K562 (cell line): ENCODE results near the gene ATP6V0E2. TPM values are rescaled to one million over a fixed set of nuclear protein-coding genes. Genes with fewer than 3 reads are reported as not detected.

Experiments used
- AFF4 ChIP-seq: sonication (generic); formaldehyde crosslinking; IDR thresholded peaks from 2 replicates; pipeline ENCODE4 v1.8.0; 2023; ENCODE audit warnings: mild to moderate bottlenecking, missing genetic modification reagents
- BRCA1 ChIP-seq, 2 experiments: fragments of 450-650 bp in 1 of 2; sonication (generic) in 1 of 2; formaldehyde crosslinking in 1 of 2; IDR thresholded peaks; 2 replicates each; pipeline versions ENCODE4 v1.5.0 to v1.6.1; 2017 to 2020; ENCODE audit warnings: mild to moderate bottlenecking in 1 of 2, missing genetic modification reagents in 1 of 2
- BRF2 ChIP-seq: IDR thresholded peaks from 3 replicates; pipeline ENCODE4 v1.6.1; 2011; ENCODE audit warnings: borderline replicate concordance, mild to moderate bottlenecking; ENCODE audit not compliant: insufficient read length, insufficient read depth
- DDX20 ChIP-seq: fragments of 450-650 bp; IDR thresholded peaks from 2 replicates; pipeline ENCODE4 v1.6.1; 2016; ENCODE audit warnings: missing genetic modification characterization, low read depth, mild to moderate bottlenecking, missing compliant biosample characterization, moderate library complexity
- HLTF ChIP-seq: fragments of 450-650 bp; IDR thresholded peaks from 2 replicates; pipeline ENCODE4 v1.6.1; 2016
- NFXL1 ChIP-seq: fragments of 450-650 bp; formaldehyde crosslinking; IDR thresholded peaks from 2 replicates; pipeline ENCODE4 v1.4.0; 2021; ENCODE audit warnings: mild to moderate bottlenecking
- STAT5B ChIP-seq: fragments of 250-450 bp; sonication (Bioruptor Pico); IDR thresholded peaks from 2 replicates; pipeline ENCODE4 v1.8.0; 2021; ENCODE audit warnings: mild to moderate bottlenecking, inconsistent platforms
- TCFL5 ChIP-seq: fragments of 250-450 bp; sonication (Bioruptor Pico); conservative IDR thresholded peaks from 2 replicates; pipeline ENCODE4 v1.6.1; 2021; ENCODE audit warnings: mild to moderate bottlenecking, moderate library complexity, matching md5 sums
- XRCC4 ChIP-seq: IDR thresholded peaks from one replicate; pipeline ENCODE4 v1.6.1; 2011; ENCODE audit not compliant: insufficient read depth, insufficient read length; ENCODE audit errors: extremely low read depth
- ZNF318 ChIP-seq, 2 experiments: fragments of 450-650 bp; IDR thresholded peaks; 2 replicates each; pipeline ENCODE4 v1.6.1; 2016; ENCODE audit warnings: mild to moderate bottlenecking in 2 of 2, borderline replicate concordance in 1 of 2, low read depth in 1 of 2, moderate library complexity in 1 of 2
- ZNF561 ChIP-seq: fragments of 450-650 bp; formaldehyde crosslinking; conservative IDR thresholded peaks from 2 replicates; pipeline ENCODE4 v1.4.0; 2020; ENCODE audit warnings: mild to moderate bottlenecking, moderate library complexity
- polyA plus RNA-seq, 8 experiments: library from polyadenylated mRNA; depleted of rRNA in 4 of 8; stranded (reverse) in 5 of 8; unstranded in 3 of 8; fragments of >200 nt; fragmentation: Nextera tagmentation in 2 of 8; fragmentation: Illumina TruSeq in 1 of 8; extraction: Ambion mirVana in 2 of 8; extraction: Trizol in 1 of 8; gene quantifications; 2 replicates each; pipeline versions ENCODE4 v1.2.1 to v1.2.3, GENCODE V29; 2011 to 2014; ENCODE audit warnings: inconsistent platforms in 1 of 8, missing spikeins in 1 of 8
- total RNA-seq, 7 experiments: library from RNA; depleted of rRNA in 6 of 7; stranded (reverse); fragments of >200 nt in 6 of 7; fragmentation: Illumina TruSeq in 2 of 7; extraction: Trizol in 2 of 7; gene quantifications; 2 replicates each; pipeline versions ENCODE4 v1.2.1 to v1.2.3, GENCODE V29; 2011 to 2021; ENCODE audit warnings: low replicate concordance in 1 of 7
- TF ChIP-seq, protein P1 (sequence below): fragments of 450-650 bp; IDR thresholded peaks from 2 replicates; pipeline ENCODE4 v1.6.1; 2016; ENCODE audit warnings: low read depth, mild to moderate bottlenecking, moderate library complexity

Gene ATP6V0E2
- total and polyA plus RNA-seq, 9 of the 15 experiments (the other 6 are each of a cell fraction or from before 2014, with no cell fraction given) = 0.55 to 18.5 (median 10.9) TPM

DNA sequence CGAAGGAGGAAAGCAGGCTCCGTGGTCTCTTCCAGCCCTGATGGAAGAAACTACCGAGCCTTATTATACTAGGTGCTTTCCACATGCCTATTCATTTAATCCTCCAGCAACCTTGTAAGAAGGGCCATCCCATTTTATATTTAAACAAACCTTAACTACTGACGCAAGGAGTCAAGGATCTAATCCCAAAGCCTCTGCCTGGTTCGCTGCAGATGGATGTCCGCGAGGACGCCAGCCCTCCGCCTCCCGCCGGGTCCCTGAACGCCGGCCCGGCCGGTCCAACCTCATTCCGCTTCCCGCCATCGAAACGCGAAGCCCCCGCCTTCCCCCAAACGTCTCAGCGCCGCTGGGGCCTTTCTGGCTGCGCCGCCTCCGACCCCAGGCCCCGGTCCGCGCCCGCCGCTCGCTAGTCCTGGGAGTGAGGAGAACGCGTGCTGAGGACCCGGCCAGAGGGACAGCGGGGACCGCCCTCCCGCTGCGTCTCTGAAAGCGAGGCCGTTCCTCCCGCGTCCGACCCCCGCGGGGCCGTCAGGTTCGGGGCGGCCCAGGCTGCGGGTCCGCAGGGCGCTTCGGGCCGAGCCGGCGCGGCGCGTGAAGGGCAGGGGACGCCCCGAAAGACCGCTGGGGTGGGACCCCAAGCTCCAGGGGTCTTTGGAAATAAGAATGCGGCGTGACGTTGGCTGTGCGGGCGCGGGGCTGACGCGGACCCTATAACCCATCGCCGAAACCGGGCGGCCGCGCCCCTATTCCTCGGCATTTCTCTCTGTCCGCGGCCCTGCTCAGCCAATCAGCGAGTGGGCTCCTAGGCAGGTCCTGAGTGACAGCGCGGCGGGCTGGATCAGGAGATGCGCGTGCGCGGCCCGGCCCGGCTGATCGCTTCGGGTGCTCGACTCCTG, at the start of gene ATP6V0E2 (continued):
- peak; percentile 43; the same call in 1 of the 2 replicates for TF ChIP-seq AFF4 (CRISPR knock-in tag)
- TF ChIP-seq BRCA1 (IDR thresholded peaks at IDR 0.05) = no peak
- TF ChIP-seq BRCA1 (CRISPR knock-in tag; IDR thresholded peaks at IDR 0.05) = peak; percentile 96
- TF ChIP-seq, protein P1, sequence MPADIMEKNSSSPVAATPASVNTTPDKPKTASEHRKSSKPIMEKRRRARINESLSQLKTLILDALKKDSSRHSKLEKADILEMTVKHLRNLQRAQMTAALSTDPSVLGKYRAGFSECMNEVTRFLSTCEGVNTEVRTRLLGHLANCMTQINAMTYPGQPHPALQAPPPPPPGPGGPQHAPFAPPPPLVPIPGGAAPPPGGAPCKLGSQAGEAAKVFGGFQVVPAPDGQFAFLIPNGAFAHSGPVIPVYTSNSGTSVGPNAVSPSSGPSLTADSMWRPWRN = no peak
- TF ChIP-seq ZNF318 (IDR thresholded peaks at IDR 0.05; ENCODE audit: borderline replicate concordance in 1 of 2, low read depth in 1 of 2) = no peak
- TF ChIP-seq ZNF561 (CRISPR knock-in tag) = no peak
- TF ChIP-seq BRF2 = no peak
- no peak for TF ChIP-seq HLTF
- no peak for TF ChIP-seq NFXL1 (CRISPR knock-in tag)
- TF ChIP-seq TCFL5 = no peak
- TF ChIP-seq DDX20 (tag) = no peak
- TF ChIP-seq STAT5B = no peak
- TF ChIP-seq XRCC4 = no peak
